A673 (cell line): Measurements from ENCODE around the gene CUX1. TPM values are rescaled to one million over a fixed set of nuclear protein-coding genes. Genes with fewer than 3 reads are reported as not detected.

Experiments used
- BruUV-seq: library from RNA; stranded (reverse); fragments of 400-500 nt; replicated peaks from 2 replicates; lab custom pipeline; 2021; lab: Mats Ljungman, UMichigan
- CTCF ChIA-PET: fragments of 300-600 bp; sonication (Branson Sonifier 250); formaldehyde crosslinking; loops from one replicate; lab custom pipeline; 2022; ENCODE audit warnings: antibody characterized with exemption; lab: Charles Lee
- POLR2A ChIA-PET: fragments of 300-600 bp; sonication (Branson Sonifier 250); formaldehyde crosslinking; loops from one replicate; lab custom pipeline; 2022; ENCODE audit warnings: antibody characterized with exemption; ENCODE audit not compliant: low non-redundant PET; lab: Charles Lee
- DNase-seq: peaks from one replicate; pipeline ENCODE4 v3.0.0-alpha.2; 2015; ENCODE audit warnings: low spot score
- H3K27ac ChIP-seq: fragments of 200-600 bp; sonication (generic); 2 replicates; pipeline ENCODE4 v1.5.1; 2016; ENCODE audit warnings: mixed run types, low read depth, mild to moderate bottlenecking, mixed read lengths, antibody characterized with exemption, low read length; ENCODE audit not compliant: poor library complexity, severe bottlenecking
- H3K27me3 ChIP-seq: fragments of 200-600 bp; sonication (generic); replicated peaks from 2 replicates; pipeline ENCODE4 v1.6.1; 2017; ENCODE audit warnings: mixed run types, low read depth, mild to moderate bottlenecking, mixed read lengths, antibody characterized with exemption, low read length; ENCODE audit not compliant: insufficient read depth, poor library complexity
- H3K36me3 ChIP-seq: fragments of 200-600 bp; sonication (generic); 2 replicates; pipeline ENCODE4 v1.6.1; 2016; ENCODE audit warnings: mixed run types, mild to moderate bottlenecking, mixed read lengths, antibody characterized with exemption, low read length; ENCODE audit not compliant: insufficient read depth, poor library complexity, severe bottlenecking
- H3K4me1 ChIP-seq: fragments of 200-600 bp; sonication (generic); 2 replicates; pipeline ENCODE4 v1.6.1; 2017; ENCODE audit warnings: mixed run types, mild to moderate bottlenecking, mixed read lengths, antibody characterized with exemption, low read length; ENCODE audit not compliant: insufficient read depth, poor library complexity, severe bottlenecking
- H3K4me3 ChIP-seq: fragments of 200-600 bp; sonication (generic); 2 replicates; pipeline ENCODE4 v1.5.1; 2016; ENCODE audit warnings: low read depth, mixed run types, mild to moderate bottlenecking, mixed read lengths, low read length; ENCODE audit not compliant: poor library complexity, severe bottlenecking
- H3K9me3 ChIP-seq: fragments of 200-600 bp; sonication (generic); 2 replicates; pipeline ENCODE4 v1.6.1; 2016; ENCODE audit warnings: mixed run types, low read depth, mild to moderate bottlenecking, mixed read lengths, antibody characterized with exemption, low read length; ENCODE audit not compliant: poor library complexity, severe bottlenecking
- EZH2 ChIP-seq: fragments of 200-600 bp; sonication (generic); IDR thresholded peaks from 2 replicates; pipeline ENCODE4 v1.6.1; 2017; ENCODE audit warnings: borderline replicate concordance, low read depth, mild to moderate bottlenecking, mixed read lengths, antibody characterized with exemption, low read length; ENCODE audit not compliant: poor library complexity, severe bottlenecking
- intact Hi-C: fragments of 100-400 bp; cut with micrococcal nuclease; formaldehyde crosslinking; loops from one replicate; pipeline ENCODE4 v1.10.0; 2022; ENCODE audit not compliant: unreplicated experiment
- total RNA-seq: library from RNA; stranded (reverse); gene quantifications from 2 replicates; pipeline ENCODE4 v1.2.3, GENCODE V29; 2021
- TF ChIP-seq, protein P1 (sequence below): fragments of 300-800, 200-600 bp; sonication (generic); conservative IDR thresholded peaks from 2 replicates; pipeline ENCODE4 v1.5.1; 2017; ENCODE audit warnings: low read depth, mild to moderate bottlenecking, antibody characterized with exemption, low read length, moderate library complexity, mixed read lengths

CUX1 gene
- total RNA-seq, 1 experiment from 2014 or later: 49.4 TPM

DNA sequence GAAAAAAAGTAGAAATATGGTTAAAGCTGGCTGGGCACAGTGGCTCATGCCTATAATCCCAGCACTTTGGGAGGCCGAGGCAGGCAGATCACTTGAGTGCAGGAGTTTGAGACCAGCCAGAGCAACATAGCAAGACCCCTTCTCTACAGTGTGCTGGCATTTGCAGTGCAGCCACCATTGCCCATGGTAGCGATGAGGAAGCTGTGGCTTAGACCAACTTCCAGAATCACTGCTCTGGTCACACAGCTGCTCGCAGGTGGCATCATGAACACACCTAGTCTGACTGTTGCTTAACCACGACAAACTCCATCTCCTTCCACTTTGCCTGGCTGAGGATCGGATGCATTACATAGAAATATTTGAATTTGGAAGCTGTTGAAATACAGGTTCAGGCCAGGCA, 137.1 kb downstream of the CUX1 start:
- ChIA-PET POLR2A (no interaction called here), CTCF (no interaction called here)
- intact Hi-C loops: no loop called here

DNA sequence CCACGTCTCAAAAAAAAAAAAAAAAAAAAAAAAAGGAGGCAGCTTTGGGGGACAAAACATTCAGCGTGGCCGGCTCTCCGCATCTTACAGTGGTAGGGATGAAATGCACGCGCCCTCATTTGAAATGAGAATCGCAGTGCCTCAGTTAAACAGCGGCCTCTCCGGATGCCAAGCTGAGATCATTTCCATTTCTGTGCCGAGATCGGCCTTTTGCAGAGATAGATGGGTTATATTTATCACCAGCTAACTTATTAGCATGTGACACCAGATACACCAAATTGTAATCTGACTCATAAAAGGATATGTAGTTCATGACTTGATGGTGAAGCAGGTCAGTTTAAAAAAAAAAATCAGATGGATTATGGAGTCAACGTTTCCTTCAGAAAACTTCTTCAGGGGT, 138.7 kb downstream of the CUX1 start:
- Histone ChIP-seq H3K27me3 (no peaks in the 10 kb centered on the region), H3K4me3 (no peak overlapping the region), H3K36me3 (no peaks in the 10 kb centered on the region), H3K4me1 (peaks cover 18% of the 10 kb centered on the region), H3K9me3 (no peaks in the 10 kb centered on the region), H3K27ac (no peak overlapping the region)
- TF ChIP-seq, protein P1, sequence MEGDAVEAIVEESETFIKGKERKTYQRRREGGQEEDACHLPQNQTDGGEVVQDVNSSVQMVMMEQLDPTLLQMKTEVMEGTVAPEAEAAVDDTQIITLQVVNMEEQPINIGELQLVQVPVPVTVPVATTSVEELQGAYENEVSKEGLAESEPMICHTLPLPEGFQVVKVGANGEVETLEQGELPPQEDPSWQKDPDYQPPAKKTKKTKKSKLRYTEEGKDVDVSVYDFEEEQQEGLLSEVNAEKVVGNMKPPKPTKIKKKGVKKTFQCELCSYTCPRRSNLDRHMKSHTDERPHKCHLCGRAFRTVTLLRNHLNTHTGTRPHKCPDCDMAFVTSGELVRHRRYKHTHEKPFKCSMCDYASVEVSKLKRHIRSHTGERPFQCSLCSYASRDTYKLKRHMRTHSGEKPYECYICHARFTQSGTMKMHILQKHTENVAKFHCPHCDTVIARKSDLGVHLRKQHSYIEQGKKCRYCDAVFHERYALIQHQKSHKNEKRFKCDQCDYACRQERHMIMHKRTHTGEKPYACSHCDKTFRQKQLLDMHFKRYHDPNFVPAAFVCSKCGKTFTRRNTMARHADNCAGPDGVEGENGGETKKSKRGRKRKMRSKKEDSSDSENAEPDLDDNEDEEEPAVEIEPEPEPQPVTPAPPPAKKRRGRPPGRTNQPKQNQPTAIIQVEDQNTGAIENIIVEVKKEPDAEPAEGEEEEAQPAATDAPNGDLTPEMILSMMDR: no peak
- TF ChIP-seq EZH2: no peak
- CTCF ChIA-PET: no interaction called here
- intact Hi-C loops: no loop called here
- no peak for DNase-seq
- BruUV-seq: no TSS peak
- POLR2A ChIA-PET: no interaction called here

More for the DNA sequence above, 137.1 kb downstream of the CUX1 start:
- TF ChIP-seq, protein P1: no peak
- TF ChIP-seq EZH2: no peak
- BruUV-seq: no TSS peak
- H3K4me3 ChIP-seq: no peak overlapping the region
- no peaks in the 10 kb centered on the region for H3K36me3 ChIP-seq
- H3K27ac ChIP-seq: no peak overlapping the region
- no peaks in the 10 kb centered on the region for H3K9me3 ChIP-seq
- H3K27me3 ChIP-seq: no peaks in the 10 kb centered on the region
- H3K4me1 ChIP-seq: peaks cover 24% of the 10 kb centered on the region
- DNase-seq: no peak

DNA sequence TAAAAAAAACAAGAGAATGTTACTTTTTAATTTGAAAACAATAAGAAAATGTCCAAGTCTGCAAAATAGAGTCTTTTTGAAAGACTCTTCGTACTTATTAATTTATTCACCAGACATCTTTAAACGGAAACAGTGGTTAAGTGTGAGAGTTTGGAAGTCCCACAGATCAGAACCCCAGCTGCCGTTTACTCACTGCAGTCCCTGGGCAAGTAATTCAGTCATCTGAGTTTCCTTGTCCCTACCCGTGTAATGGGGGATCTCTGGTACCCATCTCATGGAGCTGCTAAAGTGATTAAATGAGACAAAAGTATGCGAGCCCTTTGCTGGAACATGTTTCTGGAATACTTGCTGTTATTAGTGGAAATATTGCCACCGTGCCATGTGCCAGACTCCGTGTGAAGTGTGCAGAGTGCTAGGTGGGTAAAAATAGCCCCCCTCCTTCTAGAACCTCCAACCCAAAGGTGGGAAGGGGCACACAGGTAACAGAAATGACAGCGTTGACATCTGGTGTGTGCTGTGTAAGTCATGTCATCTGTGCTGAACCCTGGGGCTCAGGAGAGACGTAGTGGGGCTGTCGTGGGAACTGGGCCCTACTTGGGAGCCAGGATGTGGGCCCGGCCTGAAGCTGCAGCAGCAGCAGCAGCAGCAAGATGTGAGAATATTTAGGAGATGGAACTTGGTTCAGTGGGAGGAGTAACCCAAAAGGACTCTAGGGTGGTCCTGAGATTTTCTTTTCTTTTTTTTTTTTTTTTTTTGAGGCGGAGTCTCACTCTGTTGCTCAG, 140.5 kb downstream of the CUX1 start:
- POLR2A ChIA-PET: no interaction called here
- TF ChIP-seq EZH2: no peak
- TF ChIP-seq, protein P1: no peak
- H3K4me1 ChIP-seq: peaks cover 11% of the 10 kb centered on the region
- H3K36me3 ChIP-seq: no peaks in the 10 kb centered on the region
- no peak overlapping the region for H3K4me3 ChIP-seq
- H3K27me3 ChIP-seq: no peaks in the 10 kb centered on the region
- DNase-seq: no peak
- intact Hi-C loops: no loop called here
- no peaks in the 10 kb centered on the region for H3K9me3 ChIP-seq
- no TSS peak for BruUV-seq
- no peak overlapping the region for H3K27ac ChIP-seq
- CTCF ChIA-PET: no interaction called here
